ENCODE measurements around the gene LUZP2.

GRCh38 chr11:24683583-24683982 lies 186.7 kb downstream of the LUZP2 start:
- TF ChIP-seq CTCF (IDR thresholded peaks at IDR 0.05) (no peak), POLR2A (IDR thresholded peaks at IDR 0.05) (no peak)
